HepG2 (cell line): Measurements from ENCODE around the gene NSUN5. TPM values are rescaled to one million over a fixed set of nuclear protein-coding genes. Genes with fewer than 3 reads are reported as not detected.

Experiments used
- ERF ChIP-seq: IDR thresholded peaks from 2 replicates; pipeline ENCODE4 v1.6.1; 2018; ENCODE audit warnings: missing biosample characterization, missing genetic modification reagents
- FIP1L1 ChIP-seq: fragments of 200-400 bp; formaldehyde crosslinking; IDR thresholded peaks from 2 replicates; pipeline ENCODE4 v1.6.1; 2018; ENCODE audit warnings: low read depth, mild to moderate bottlenecking, low read length, moderate library complexity, borderline replicate concordance; ENCODE audit not compliant: insufficient read depth
- FOXK1 ChIP-seq: sonication (generic); formaldehyde crosslinking; IDR thresholded peaks from 2 replicates; pipeline ENCODE4 v1.4.0; 2020; ENCODE audit warnings: low read depth, missing genetic modification reagents, borderline replicate concordance
- GTF2F1 ChIP-seq: fragments of 150-350 bp; IDR thresholded peaks from 2 replicates; pipeline ENCODE4 v1.6.1; 2014; ENCODE audit warnings: low read length
- HDAC2 ChIP-seq: sonication (generic); formaldehyde crosslinking; IDR thresholded peaks from 2 replicates; pipeline ENCODE4 v1.4.0; 2020; ENCODE audit warnings: missing genetic modification reagents
- IRF2 ChIP-seq: IDR thresholded peaks from 2 replicates; pipeline ENCODE4 v1.6.1; 2018; ENCODE audit warnings: missing genetic modification reagents, missing compliant biosample characterization
- MYNN ChIP-seq: sonication (generic); formaldehyde crosslinking; IDR thresholded peaks from 2 replicates; pipeline ENCODE4 v1.4.0; 2020; ENCODE audit warnings: mild to moderate bottlenecking, low read depth, missing genetic modification reagents
- SALL1 ChIP-seq: sonication (generic); formaldehyde crosslinking; IDR thresholded peaks from 2 replicates; pipeline ENCODE4 v1.8.0; 2022; ENCODE audit warnings: mild to moderate bottlenecking, missing genetic modification reagents
- SETDB1 ChIP-seq: sonication (generic); formaldehyde crosslinking; IDR thresholded peaks from 2 replicates; pipeline ENCODE4 v1.5.1; 2020; ENCODE audit warnings: missing genetic modification reagents, mild to moderate bottlenecking, borderline replicate concordance
- SOX6 ChIP-seq, 2 experiments: fragments of 450-650 bp in 1 of 2; sonication (generic) in 1 of 2; formaldehyde crosslinking in 1 of 2; IDR thresholded peaks; 2 replicates each; pipeline versions ENCODE4 v1.4.0 to v1.6.1; 2017 to 2020; ENCODE audit warnings: antibody characterized with exemption in 1 of 2, mild to moderate bottlenecking in 1 of 2, missing genetic modification reagents in 1 of 2
- ZNF839 ChIP-seq: sonication (generic); formaldehyde crosslinking; IDR thresholded peaks from 2 replicates; pipeline ENCODE4 v1.4.0; 2020; ENCODE audit warnings: missing genetic modification reagents, mild to moderate bottlenecking, borderline replicate concordance
- ZSCAN31 ChIP-seq: sonication (generic); formaldehyde crosslinking; IDR thresholded peaks from 2 replicates; pipeline ENCODE4 v1.5.0; 2020; ENCODE audit warnings: low read depth, mild to moderate bottlenecking, missing genetic modification reagents
- polyA plus RNA-seq, 8 experiments: library from polyadenylated mRNA; depleted of rRNA in 3 of 8; stranded (reverse) in 7 of 8; unstranded in 1 of 8; fragments of >200 nt; fragmentation: Illumina TruSeq in 4 of 8; extraction: Trizol in 4 of 8; gene quantifications; 2 replicates each; pipeline versions ENCODE4 v1.2.1 to v1.2.3, GENCODE V29; 2011 to 2016; ENCODE audit warnings: low read depth in 4 of 8, missing spikeins in 1 of 8, mixed read lengths in 1 of 8; ENCODE audit not compliant: insufficient read depth in 1 of 8
- total RNA-seq, 5 experiments: library from RNA; depleted of rRNA; stranded (reverse); fragments of >200 nt; fragmentation: Illumina TruSeq; extraction: Trizol; gene quantifications; 2 replicates each; pipeline ENCODE4 v1.2.3, GENCODE V29; 2016; ENCODE audit warnings: low read depth in 1 of 5
- TF ChIP-seq, protein P1 (sequence below), 2 experiments: fragments of 450-650 bp in 1 of 2; sonication (generic) in 1 of 2; formaldehyde crosslinking in 1 of 2; IDR thresholded peaks; 2 replicates each; pipeline versions ENCODE4 v1.6.1 to v1.8.0; 2016 to 2022; ENCODE audit warnings: antibody characterized with exemption in 1 of 2, mild to moderate bottlenecking in 1 of 2, missing genetic modification reagents in 1 of 2
- TF ChIP-seq, protein P2 (sequence below): sonication (generic); formaldehyde crosslinking; IDR thresholded peaks from 2 replicates; pipeline ENCODE4 v1.4.0; 2020; ENCODE audit warnings: missing genetic modification reagents
- TF ChIP-seq, protein P3 (sequence below): sonication (generic); formaldehyde crosslinking; IDR thresholded peaks from 2 replicates; pipeline ENCODE4 v1.4.0; 2020; ENCODE audit warnings: missing genetic modification reagents

The NSUN5 gene
- total and polyA plus RNA-seq, 2 of the 13 experiments (the other 11 are each of a cell fraction or from before 2014, with no cell fraction given), result 19.9 to 35.8 TPM

DNA sequence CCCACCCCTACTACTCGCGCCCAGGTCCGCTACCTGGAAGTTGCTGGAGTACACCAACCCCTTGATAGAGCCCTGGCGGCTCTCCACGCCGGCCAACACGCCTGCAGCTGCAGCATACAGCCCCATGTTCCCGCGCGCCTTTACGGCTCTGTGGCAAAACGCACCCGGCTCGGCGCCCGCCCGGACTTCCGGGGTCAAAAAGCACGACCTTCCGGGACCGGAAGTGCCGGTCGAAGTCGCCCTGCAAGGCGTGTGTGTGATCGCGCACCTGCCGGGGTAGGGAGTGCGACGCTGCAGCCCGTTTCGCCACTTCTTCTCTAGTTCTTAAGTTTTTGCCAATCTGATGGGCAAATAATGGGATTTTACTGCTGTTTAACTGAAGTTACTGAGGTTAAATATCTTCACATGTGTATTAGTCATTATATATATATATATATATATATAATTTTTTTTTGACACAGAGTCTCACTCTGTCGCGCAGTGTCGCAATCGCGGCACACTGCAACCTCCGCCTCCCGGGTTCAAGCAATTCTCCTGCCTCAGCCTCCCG, at the start of gene NSUN5 (continued):
- TF ChIP-seq, protein P1, sequence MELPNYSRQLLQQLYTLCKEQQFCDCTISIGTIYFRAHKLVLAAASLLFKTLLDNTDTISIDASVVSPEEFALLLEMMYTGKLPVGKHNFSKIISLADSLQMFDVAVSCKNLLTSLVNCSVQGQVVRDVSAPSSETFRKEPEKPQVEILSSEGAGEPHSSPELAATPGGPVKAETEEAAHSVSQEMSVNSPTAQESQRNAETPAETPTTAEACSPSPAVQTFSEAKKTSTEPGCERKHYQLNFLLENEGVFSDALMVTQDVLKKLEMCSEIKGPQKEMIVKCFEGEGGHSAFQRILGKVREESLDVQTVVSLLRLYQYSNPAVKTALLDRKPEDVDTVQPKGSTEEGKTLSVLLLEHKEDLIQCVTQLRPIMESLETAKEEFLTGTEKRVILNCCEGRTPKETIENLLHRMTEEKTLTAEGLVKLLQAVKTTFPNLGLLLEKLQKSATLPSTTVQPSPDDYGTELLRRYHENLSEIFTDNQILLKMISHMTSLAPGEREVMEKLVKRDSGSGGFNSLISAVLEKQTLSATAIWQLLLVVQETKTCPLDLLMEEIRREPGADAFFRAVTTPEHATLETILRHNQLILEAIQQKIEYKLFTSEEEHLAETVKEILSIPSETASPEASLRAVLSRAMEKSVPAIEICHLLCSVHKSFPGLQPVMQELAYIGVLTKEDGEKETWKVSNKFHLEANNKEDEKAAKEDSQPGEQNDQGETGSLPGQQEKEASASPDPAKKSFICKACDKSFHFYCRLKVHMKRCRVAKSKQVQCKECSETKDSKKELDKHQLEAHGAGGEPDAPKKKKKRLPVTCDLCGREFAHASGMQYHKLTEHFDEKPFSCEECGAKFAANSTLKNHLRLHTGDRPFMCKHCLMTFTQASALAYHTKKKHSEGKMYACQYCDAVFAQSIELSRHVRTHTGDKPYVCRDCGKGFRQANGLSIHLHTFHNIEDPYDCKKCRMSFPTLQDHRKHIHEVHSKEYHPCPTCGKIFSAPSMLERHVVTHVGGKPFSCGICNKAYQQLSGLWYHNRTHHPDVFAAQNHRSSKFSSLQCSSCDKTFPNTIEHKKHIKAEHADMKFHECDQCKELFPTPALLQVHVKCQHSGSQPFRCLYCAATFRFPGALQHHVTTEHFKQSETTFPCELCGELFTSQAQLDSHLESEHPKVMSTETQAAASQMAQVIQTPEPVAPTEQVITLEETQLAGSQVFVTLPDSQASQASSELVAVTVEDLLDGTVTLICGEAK (IDR thresholded peaks at IDR 0.05), result peak; percentile 53
- TF ChIP-seq, protein P1 (CRISPR knock-in tag; IDR thresholded peaks at IDR 0.05), result peak; percentile 61
- TF ChIP-seq SOX6 (IDR thresholded peaks at IDR 0.05) (no peak), SOX6 (CRISPR knock-in tag; IDR thresholded peaks at IDR 0.05) (peak; percentile 51), SALL1 (CRISPR knock-in tag) (peak; percentile 91), FIP1L1 (no peak), SETDB1 (no peak), IRF2 (CRISPR knock-in tag) (peak; percentile 90), ZSCAN31 (peak; percentile 67; the same call in 1 of the 2 replicates), GTF2F1 (no peak), MYNN (CRISPR knock-in tag) (0 out of 2 replicates have a peak, but pooled peaks have one; percentile 22), ZNF839 (CRISPR knock-in tag) (no peak; the same call in 1 of the 2 replicates), FOXK1 (CRISPR knock-in tag) (peak; percentile 64; the same call in 1 of the 2 replicates), ERF (CRISPR knock-in tag) (peak; percentile 98), HDAC2 (CRISPR knock-in tag) (peak; percentile 83)
- TF ChIP-seq, protein P2, sequence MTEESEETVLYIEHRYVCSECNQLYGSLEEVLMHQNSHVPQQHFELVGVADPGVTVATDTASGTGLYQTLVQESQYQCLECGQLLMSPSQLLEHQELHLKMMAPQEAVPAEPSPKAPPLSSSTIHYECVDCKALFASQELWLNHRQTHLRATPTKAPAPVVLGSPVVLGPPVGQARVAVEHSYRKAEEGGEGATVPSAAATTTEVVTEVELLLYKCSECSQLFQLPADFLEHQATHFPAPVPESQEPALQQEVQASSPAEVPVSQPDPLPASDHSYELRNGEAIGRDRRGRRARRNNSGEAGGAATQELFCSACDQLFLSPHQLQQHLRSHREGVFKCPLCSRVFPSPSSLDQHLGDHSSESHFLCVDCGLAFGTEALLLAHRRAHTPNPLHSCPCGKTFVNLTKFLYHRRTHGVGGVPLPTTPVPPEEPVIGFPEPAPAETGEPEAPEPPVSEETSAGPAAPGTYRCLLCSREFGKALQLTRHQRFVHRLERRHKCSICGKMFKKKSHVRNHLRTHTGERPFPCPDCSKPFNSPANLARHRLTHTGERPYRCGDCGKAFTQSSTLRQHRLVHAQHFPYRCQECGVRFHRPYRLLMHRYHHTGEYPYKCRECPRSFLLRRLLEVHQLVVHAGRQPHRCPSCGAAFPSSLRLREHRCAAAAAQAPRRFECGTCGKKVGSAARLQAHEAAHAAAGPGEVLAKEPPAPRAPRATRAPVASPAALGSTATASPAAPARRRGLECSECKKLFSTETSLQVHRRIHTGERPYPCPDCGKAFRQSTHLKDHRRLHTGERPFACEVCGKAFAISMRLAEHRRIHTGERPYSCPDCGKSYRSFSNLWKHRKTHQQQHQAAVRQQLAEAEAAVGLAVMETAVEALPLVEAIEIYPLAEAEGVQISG, result peak; percentile 91
- TF ChIP-seq, protein P3, sequence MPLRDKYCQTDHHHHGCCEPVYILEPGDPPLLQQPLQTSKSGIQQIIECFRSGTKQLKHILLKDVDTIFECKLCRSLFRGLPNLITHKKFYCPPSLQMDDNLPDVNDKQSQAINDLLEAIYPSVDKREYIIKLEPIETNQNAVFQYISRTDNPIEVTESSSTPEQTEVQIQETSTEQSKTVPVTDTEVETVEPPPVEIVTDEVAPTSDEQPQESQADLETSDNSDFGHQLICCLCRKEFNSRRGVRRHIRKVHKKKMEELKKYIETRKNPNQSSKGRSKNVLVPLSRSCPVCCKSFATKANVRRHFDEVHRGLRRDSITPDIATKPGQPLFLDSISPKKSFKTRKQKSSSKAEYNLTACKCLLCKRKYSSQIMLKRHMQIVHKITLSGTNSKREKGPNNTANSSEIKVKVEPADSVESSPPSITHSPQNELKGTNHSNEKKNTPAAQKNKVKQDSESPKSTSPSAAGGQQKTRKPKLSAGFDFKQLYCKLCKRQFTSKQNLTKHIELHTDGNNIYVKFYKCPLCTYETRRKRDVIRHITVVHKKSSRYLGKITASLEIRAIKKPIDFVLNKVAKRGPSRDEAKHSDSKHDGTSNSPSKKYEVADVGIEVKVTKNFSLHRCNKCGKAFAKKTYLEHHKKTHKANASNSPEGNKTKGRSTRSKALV, result peak; percentile 88; the same call in 1 of the 2 replicates
